ENCODE results near the gene FARP1. TPM values are rescaled to one million over a fixed set of nuclear protein-coding genes. Genes with fewer than 3 reads are reported as not detected.
A peak's percentile ranks its signal among the peaks of the same experiment; 100 is the strongest.

FARP1 gene
- total RNA-seq, 1 donor from 2014 or later, result 357 TPM

GRCh38 chr13:98396071-98396710, 253.3 kb downstream of the FARP1 start:
- Mint-ChIP-seq H3K4me3 (ENCODE audit: unreplicated experiment) (no peak overlapping the region), H3K36me3 (ENCODE audit: unreplicated experiment) (peaks cover 47% of the 10 kb centered on the region), H3K27me3 (ENCODE audit: unreplicated experiment) (no peaks in the 10 kb centered on the region), H3K9me3 (ENCODE audit: unreplicated experiment) (no peaks in the 10 kb centered on the region), H3K27ac (ENCODE audit: unreplicated experiment) (peak overlapping the region; percentile 64), H3K4me1 (ENCODE audit: unreplicated experiment) (peaks cover 7% of the 10 kb centered on the region)
- no peak for TF ChIP-seq CTCF (IDR thresholded peaks at IDR 0.05)
- DNase-seq (ENCODE audit: extremely low spot score, unreplicated experiment), result no peak

GRCh38 chr13:98397221-98397620, 254.3 kb downstream of the FARP1 start:
- Mint-ChIP-seq H3K9me3 (ENCODE audit: unreplicated experiment) (no peaks in the 10 kb centered on the region), H3K36me3 (ENCODE audit: unreplicated experiment) (peaks cover 51% of the 10 kb centered on the region), H3K4me3 (ENCODE audit: unreplicated experiment) (no peak overlapping the region), H3K4me1 (ENCODE audit: unreplicated experiment) (peaks cover 7% of the 10 kb centered on the region), H3K27ac (ENCODE audit: unreplicated experiment) (peak overlapping the region; percentile 19), H3K27me3 (ENCODE audit: unreplicated experiment) (no peaks in the 10 kb centered on the region)
- peak; percentile 62 for TF ChIP-seq CTCF (IDR thresholded peaks at IDR 0.05)
- no peak for DNase-seq (ENCODE audit: extremely low spot score, unreplicated experiment)

GRCh38 chr13:98397861-98398260, 255.0 kb downstream of the FARP1 start:
- no peak for DNase-seq (ENCODE audit: extremely low spot score, unreplicated experiment)
- Mint-ChIP-seq H3K27ac (ENCODE audit: unreplicated experiment) (no peak overlapping the region), H3K27me3 (ENCODE audit: unreplicated experiment) (no peaks in the 10 kb centered on the region), H3K36me3 (ENCODE audit: unreplicated experiment) (peaks cover 45% of the 10 kb centered on the region), H3K9me3 (ENCODE audit: unreplicated experiment) (no peaks in the 10 kb centered on the region), H3K4me3 (ENCODE audit: unreplicated experiment) (no peak overlapping the region), H3K4me1 (ENCODE audit: unreplicated experiment) (peaks cover 7% of the 10 kb centered on the region)
- TF ChIP-seq CTCF (IDR thresholded peaks at IDR 0.05), result no peak

GRCh38 chr13:98398581-98398980, 255.7 kb downstream of the FARP1 start:
- no peak overlapping the region for H3K27ac Mint-ChIP-seq (ENCODE audit: unreplicated experiment)
- no peak for TF ChIP-seq CTCF (IDR thresholded peaks at IDR 0.05)
- peaks cover 44% of the 10 kb centered on the region for H3K36me3 Mint-ChIP-seq (ENCODE audit: unreplicated experiment)
- H3K4me3 Mint-ChIP-seq (ENCODE audit: unreplicated experiment), result no peak overlapping the region
- no peak for DNase-seq (ENCODE audit: extremely low spot score, unreplicated experiment)
- H3K9me3 Mint-ChIP-seq (ENCODE audit: unreplicated experiment), result no peaks in the 10 kb centered on the region
- no peaks in the 10 kb centered on the region for H3K27me3 Mint-ChIP-seq (ENCODE audit: unreplicated experiment)
- H3K4me1 Mint-ChIP-seq (ENCODE audit: unreplicated experiment), result peaks cover 7% of the 10 kb centered on the region

- Mint-ChIP-seq H3K27ac (ENCODE audit: unreplicated experiment) (no peak overlapping the region), H3K4me3 (ENCODE audit: unreplicated experiment) (no peak overlapping the region), H3K9me3 (ENCODE audit: unreplicated experiment) (no peaks in the 10 kb centered on the region), H3K4me1 (ENCODE audit: unreplicated experiment) (peaks cover 7% of the 10 kb centered on the region), H3K27me3 (ENCODE audit: unreplicated experiment) (no peaks in the 10 kb centered on the region), H3K36me3 (ENCODE audit: unreplicated experiment) (peaks cover 49% of the 10 kb centered on the region)
- no peak for TF ChIP-seq CTCF (IDR thresholded peaks at IDR 0.05)
- DNase-seq (ENCODE audit: extremely low spot score, unreplicated experiment), result no peak
Observed at GRCh38 chr13:98399756-98400155, 256.9 kb downstream of the FARP1 start.
